Body of pancreas (tissue), 4 donors: Measurements from ENCODE around the gene FES.
"Not testable (repeated sequence)": the region's sequence is repeated elsewhere in the genome, so short reads cannot be mapped to it uniquely, and the experiment has no call there.

Experiments
- CTCF ChIP-seq, 7 experiments: fragments of 450-650 bp in 4 of 7; fragments of 200-600 bp in 3 of 7; sonication (generic) in 3 of 7; IDR thresholded peaks; one replicate each; pipeline ENCODE4 v1.5.1; 2016 to 2019; ENCODE audit warnings: antibody characterized with exemption in 7 of 7
- POLR2A ChIP-seq, 3 donors: fragments of 450-650 bp; IDR thresholded peaks; one replicate each; pipeline ENCODE4 v1.6.1; 2016; ENCODE audit warnings: antibody characterized with exemption in 3 of 3, mild to moderate bottlenecking in 2 of 3

GRCh38 chr15:90909449-90909848 lies 25.1 kb downstream of the FES start:
- TF ChIP-seq CTCF, POLR2A (IDR thresholded peaks at IDR 0.05): not testable (repeated sequence)
